Measurements from ENCODE around the gene PEX26.

DNA sequence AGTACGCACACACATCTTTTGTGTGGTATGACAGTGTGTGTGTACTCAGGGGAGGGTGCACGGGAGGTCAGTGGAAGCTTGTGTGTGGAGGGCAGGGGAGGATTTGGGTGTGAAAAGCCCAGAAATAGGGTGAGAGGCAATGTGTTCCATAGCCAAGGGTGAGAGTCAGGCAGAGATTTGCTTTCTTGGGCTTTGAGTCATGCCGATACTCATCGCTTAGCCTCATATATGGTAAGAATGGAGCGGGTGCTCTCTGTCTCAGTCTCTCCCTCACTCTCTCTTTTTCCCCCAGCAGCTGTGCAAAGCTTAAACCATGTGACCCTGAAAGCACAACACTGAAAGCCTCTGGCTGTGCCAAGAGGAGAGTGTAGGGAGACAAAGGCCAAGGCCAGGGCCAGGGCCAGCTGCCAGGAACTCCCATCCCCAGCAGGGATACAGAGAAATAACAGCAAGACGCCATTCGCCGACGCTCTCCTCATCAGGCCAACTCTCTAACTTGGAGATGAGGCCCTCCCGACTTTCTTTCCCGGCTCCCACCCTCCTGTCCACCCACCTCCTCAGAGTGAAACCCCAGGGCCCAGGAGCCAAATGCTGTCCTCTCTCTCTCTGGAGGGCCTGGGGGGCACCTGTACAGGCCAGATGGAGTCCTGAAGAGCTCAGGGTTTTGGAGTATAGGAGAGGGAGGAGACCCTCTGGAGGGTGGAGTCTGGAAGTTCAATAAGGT lies 33.1 kb upstream of the PEX26 start:
- TF ChIP-seq, protein P1, sequence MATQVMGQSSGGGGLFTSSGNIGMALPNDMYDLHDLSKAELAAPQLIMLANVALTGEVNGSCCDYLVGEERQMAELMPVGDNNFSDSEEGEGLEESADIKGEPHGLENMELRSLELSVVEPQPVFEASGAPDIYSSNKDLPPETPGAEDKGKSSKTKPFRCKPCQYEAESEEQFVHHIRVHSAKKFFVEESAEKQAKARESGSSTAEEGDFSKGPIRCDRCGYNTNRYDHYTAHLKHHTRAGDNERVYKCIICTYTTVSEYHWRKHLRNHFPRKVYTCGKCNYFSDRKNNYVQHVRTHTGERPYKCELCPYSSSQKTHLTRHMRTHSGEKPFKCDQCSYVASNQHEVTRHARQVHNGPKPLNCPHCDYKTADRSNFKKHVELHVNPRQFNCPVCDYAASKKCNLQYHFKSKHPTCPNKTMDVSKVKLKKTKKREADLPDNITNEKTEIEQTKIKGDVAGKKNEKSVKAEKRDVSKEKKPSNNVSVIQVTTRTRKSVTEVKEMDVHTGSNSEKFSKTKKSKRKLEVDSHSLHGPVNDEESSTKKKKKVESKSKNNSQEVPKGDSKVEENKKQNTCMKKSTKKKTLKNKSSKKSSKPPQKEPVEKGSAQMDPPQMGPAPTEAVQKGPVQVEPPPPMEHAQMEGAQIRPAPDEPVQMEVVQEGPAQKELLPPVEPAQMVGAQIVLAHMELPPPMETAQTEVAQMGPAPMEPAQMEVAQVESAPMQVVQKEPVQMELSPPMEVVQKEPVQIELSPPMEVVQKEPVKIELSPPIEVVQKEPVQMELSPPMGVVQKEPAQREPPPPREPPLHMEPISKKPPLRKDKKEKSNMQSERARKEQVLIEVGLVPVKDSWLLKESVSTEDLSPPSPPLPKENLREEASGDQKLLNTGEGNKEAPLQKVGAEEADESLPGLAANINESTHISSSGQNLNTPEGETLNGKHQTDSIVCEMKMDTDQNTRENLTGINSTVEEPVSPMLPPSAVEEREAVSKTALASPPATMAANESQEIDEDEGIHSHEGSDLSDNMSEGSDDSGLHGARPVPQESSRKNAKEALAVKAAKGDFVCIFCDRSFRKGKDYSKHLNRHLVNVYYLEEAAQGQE (IDR thresholded peaks at IDR 0.05; ENCODE audit: borderline replicate concordance): no peak
- TF ChIP-seq EZH2 (IDR thresholded peaks at IDR 0.05; ENCODE audit: borderline replicate concordance, insufficient read depth, low read length, poor library complexity, severe bottlenecking): no peak
- TF ChIP-seq, protein P2, sequence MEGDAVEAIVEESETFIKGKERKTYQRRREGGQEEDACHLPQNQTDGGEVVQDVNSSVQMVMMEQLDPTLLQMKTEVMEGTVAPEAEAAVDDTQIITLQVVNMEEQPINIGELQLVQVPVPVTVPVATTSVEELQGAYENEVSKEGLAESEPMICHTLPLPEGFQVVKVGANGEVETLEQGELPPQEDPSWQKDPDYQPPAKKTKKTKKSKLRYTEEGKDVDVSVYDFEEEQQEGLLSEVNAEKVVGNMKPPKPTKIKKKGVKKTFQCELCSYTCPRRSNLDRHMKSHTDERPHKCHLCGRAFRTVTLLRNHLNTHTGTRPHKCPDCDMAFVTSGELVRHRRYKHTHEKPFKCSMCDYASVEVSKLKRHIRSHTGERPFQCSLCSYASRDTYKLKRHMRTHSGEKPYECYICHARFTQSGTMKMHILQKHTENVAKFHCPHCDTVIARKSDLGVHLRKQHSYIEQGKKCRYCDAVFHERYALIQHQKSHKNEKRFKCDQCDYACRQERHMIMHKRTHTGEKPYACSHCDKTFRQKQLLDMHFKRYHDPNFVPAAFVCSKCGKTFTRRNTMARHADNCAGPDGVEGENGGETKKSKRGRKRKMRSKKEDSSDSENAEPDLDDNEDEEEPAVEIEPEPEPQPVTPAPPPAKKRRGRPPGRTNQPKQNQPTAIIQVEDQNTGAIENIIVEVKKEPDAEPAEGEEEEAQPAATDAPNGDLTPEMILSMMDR (IDR thresholded peaks at IDR 0.05; ENCODE audit: poor library complexity, severe bottlenecking): no peak
- no peak for TF ChIP-seq POLR2AphosphoS5 (IDR thresholded peaks at IDR 0.05)
- TF ChIP-seq EP300 (conservative IDR thresholded peaks at IDR 0.05; ENCODE audit: poor library complexity, severe bottlenecking): no peak
- TF ChIP-seq RAD21 (conservative IDR thresholded peaks at IDR 0.05): no peak
- TF ChIP-seq TAF1 (IDR thresholded peaks at IDR 0.05; ENCODE audit: low read depth): no peak

Measured in neural cell (in vitro differentiated cells).